ENCODE results near the gene BTF3L4.

- TF ChIP-seq CTCF (IDR thresholded peaks at IDR 0.05; ENCODE audit: low read length), result no peak
- TF ChIP-seq EZH2 (IDR thresholded peaks at IDR 0.05; ENCODE audit: borderline replicate concordance, low read length), result no peak
Measured at GRCh38 chr1:52057255-52057654, 1.2 kb downstream of the BTF3L4 start.
